ENCODE results near the gene HLCS.

GRCh38 chr21:36828208-36828607 is 138.3 kb downstream of the HLCS start:
- TF ChIP-seq CTCF (optimal IDR thresholded peaks at IDR 0.05 in 1 of 3, IDR thresholded peaks at IDR 0.05 in 1 of 3, conservative IDR thresholded peaks at IDR 0.05 in 1 of 3; ENCODE audit: extremely low read depth in 1 of 3, insufficient read depth in 2 of 3, low read length in 3 of 3) (no peak), EZH2 (IDR thresholded peaks at IDR 0.05; ENCODE audit: low read length) (no peak)
